Measurements from ENCODE around the gene PRPF19.

DNA sequence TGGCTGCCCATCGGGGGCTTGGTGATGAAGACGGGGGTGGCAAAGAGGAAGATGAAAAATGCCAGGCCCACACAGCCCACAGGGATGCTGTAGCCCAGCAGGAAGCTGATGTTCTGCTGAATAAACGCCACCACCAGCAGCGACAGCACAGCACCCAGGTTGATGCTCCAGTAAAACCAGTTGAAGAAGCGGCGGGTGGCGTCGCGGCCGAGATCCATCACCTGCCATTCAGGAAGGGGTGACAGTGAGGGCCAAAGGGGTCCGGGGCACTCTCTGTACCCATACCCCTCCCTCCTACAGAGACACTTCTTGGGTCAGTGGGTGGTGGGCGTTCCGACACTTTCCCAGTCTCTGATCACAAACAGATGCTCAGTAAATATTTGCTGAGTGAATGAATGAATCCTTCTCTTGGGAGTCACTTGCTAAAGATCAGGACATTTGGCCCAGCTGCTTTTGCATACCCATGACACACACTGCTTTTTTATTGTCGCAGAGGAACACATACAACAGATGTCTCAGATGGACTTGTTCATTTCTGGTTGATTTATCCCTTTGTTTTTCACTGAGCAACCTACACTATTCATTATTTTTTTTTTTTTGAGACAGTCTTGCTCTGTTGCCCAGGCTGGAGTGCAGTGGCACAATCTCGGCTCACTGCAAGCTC, 40.3 kb upstream of the PRPF19 start:
- no peak for TF ChIP-seq YY1 (IDR thresholded peaks at IDR 0.05; ENCODE audit: insufficient read depth, insufficient read length)
- no peak for TF ChIP-seq ZNF274 (IDR thresholded peaks at IDR 0.05; ENCODE audit: low read depth, low read length)
- no peak for TF ChIP-seq SUZ12 (IDR thresholded peaks at IDR 0.05; ENCODE audit: extremely low read depth, insufficient read depth, insufficient read length)

Data from NT2/D1 (cell line).